ACC112 (cell line): ENCODE measurements around the gene MARS2.
"Not testable (repeated sequence)": the region's sequence is repeated elsewhere in the genome, so short reads cannot be mapped to it uniquely, and the experiment has no call there.

ENCODE experiments used
- H2AFZ ChIP-seq: fragments of 200-600 bp; sonication (generic); one replicate; pipeline ENCODE4 v1.6.0; 2017; ENCODE audit warnings: antibody characterized with exemption, low read length; ENCODE audit not compliant: unreplicated experiment
- H3K27ac ChIP-seq: fragments of 200-600 bp; sonication (generic); 2 replicates; pipeline ENCODE4 v1.5.1; 2014; ENCODE audit warnings: low read depth, mild to moderate bottlenecking, antibody characterized with exemption, low read length, moderate library complexity
- H3K27me3 ChIP-seq: fragments of 200-600 bp; sonication (generic); 2 replicates; pipeline ENCODE4 v1.6.1; 2014; ENCODE audit warnings: mild to moderate bottlenecking, antibody characterized with exemption, low read length, moderate library complexity, mixed read lengths; ENCODE audit not compliant: insufficient read depth
- H3K36me3 ChIP-seq: fragments of 200-600 bp; sonication (generic); 2 replicates; pipeline ENCODE4 v1.6.1; 2016; ENCODE audit warnings: mild to moderate bottlenecking, antibody characterized with exemption, low read length, moderate library complexity, mixed read lengths; ENCODE audit not compliant: insufficient read depth
- H3K4me1 ChIP-seq: fragments of 200-600 bp; sonication (generic); one replicate; pipeline ENCODE4 v1.6.1; 2016; ENCODE audit warnings: low read length, mixed read lengths; ENCODE audit not compliant: insufficient read depth, unreplicated experiment, control insufficient read depth
- H3K4me3 ChIP-seq: fragments of 200-600 bp; sonication (generic); 2 replicates; pipeline ENCODE4 v1.5.1; 2014; ENCODE audit warnings: mild to moderate bottlenecking, low read depth, low read length
- H3K79me2 ChIP-seq: fragments of 200-600 bp; sonication (generic); one replicate; pipeline ENCODE4 v1.6.0; 2016; ENCODE audit warnings: low read length; ENCODE audit not compliant: control insufficient read depth, unreplicated experiment, insufficient read depth

MARS2 gene

GRCh38 chr2:197705912-197706838 is 1.0 kb downstream of the MARS2 start:
- Histone ChIP-seq H3K27ac (no peak overlapping the region), H3K4me1 (peaks cover 10% of the 10 kb centered on the region), H3K27me3 (no peaks in the 10 kb centered on the region), H2AFZ (peak overlapping the region; percentile 78), H3K36me3 (no peaks in the 10 kb centered on the region), H3K79me2 (peaks cover 47% of the 10 kb centered on the region), H3K4me3 (peak overlapping the region; percentile 83)

GRCh38 chr2:197706839-197707207 is 1.7 kb downstream of the MARS2 start:
- Histone ChIP-seq H3K4me1 (peaks cover 14% of the 10 kb centered on the region), H3K79me2 (peaks cover 47% of the 10 kb centered on the region), H3K36me3 (peaks cover 3% of the 10 kb centered on the region; the same call in 1 of the 2 replicates), H2AFZ (no peak overlapping the region), H3K27ac (no peak overlapping the region), H3K27me3 (no peaks in the 10 kb centered on the region), H3K4me3 (peak overlapping the region; percentile 83)

GRCh38 chr2:197707316-197708213 is 2.4 kb downstream of the MARS2 start:
- peaks cover 14% of the 10 kb centered on the region for H3K4me1 ChIP-seq
- H3K27me3 ChIP-seq, result no peaks in the 10 kb centered on the region
- H3K36me3 ChIP-seq, result peaks cover 3% of the 10 kb centered on the region; the same call in 1 of the 2 replicates
- no peak overlapping the region; the same call in 1 of the 2 replicates for H3K27ac ChIP-seq
- H3K79me2 ChIP-seq, result peaks cover 47% of the 10 kb centered on the region
- no peak overlapping the region for H2AFZ ChIP-seq
- H3K4me3 ChIP-seq, result peak overlapping the region; percentile 83

DNA sequence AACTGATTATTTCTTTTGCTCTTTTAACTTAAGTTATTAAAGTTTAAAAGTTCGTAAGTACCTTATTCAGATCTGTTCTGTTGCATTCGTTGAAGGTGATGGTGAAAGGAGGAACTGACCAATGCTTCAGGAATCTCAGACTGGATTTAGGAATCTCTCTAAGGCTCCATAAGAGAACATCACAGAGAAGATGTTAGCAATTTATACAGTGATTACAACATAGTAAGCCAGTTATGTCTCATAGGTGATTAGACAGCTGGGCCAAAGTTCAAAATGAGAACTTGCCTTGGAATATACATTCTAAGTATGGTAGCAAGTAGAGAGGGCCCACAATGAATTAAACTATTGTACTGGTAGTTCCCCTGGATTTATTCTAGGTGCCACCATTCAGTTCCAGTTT is 3.2 kb downstream of the MARS2 start:
- H3K27me3 ChIP-seq, result no peaks in the 10 kb centered on the region
- H3K4me1 ChIP-seq, result peaks cover 14% of the 10 kb centered on the region
- H3K36me3 ChIP-seq, result peaks cover 3% of the 10 kb centered on the region; the same call in 1 of the 2 replicates
- no peak overlapping the region for H2AFZ ChIP-seq
- peak overlapping the region; percentile 7; the same call in 1 of the 2 replicates for H3K27ac ChIP-seq
- peaks cover 47% of the 10 kb centered on the region for H3K79me2 ChIP-seq
- H3K4me3 ChIP-seq, result peak overlapping the region; percentile 83

DNA sequence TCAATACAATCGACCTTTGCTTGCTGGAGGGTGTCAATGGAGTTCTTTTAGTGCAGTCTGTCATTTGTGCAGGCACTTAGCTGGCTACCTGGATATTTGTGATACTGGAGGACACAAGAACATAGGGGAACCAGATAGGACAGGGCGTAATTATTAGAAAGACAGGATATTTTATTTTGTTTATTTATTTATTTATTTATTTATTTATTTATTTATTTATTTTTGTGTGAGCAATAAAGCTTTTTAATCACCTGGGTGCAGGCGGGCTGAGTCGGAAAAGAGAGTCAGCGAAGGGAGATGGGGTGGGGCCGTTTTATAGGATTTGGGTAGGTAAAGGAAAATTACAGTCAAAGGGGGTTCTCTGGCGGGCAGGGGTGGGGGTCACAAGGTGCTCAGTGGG is 4.0 kb downstream of the MARS2 start:
- H3K36me3 ChIP-seq, H3K27me3 ChIP-seq, H2AFZ ChIP-seq, H3K27ac ChIP-seq: not testable (repeated sequence)
- peaks cover 47% of the 10 kb centered on the region for H3K79me2 ChIP-seq
- peak overlapping the region; percentile 83; the same call in 1 of the 2 replicates for H3K4me3 ChIP-seq
- peaks cover 14% of the 10 kb centered on the region for H3K4me1 ChIP-seq

GRCh38 chr2:197710424-197711042 is 5.4 kb downstream of the MARS2 start:
- no peak overlapping the region for H3K27ac ChIP-seq
- no peaks in the 10 kb centered on the region for H3K27me3 ChIP-seq
- no peak overlapping the region for H2AFZ ChIP-seq
- peaks cover 47% of the 10 kb centered on the region for H3K79me2 ChIP-seq
- peaks cover 14% of the 10 kb centered on the region for H3K4me1 ChIP-seq
- H3K4me3 ChIP-seq, result no peak overlapping the region
- H3K36me3 ChIP-seq, result peaks cover 3% of the 10 kb centered on the region

- H3K79me2 ChIP-seq, result peaks cover 36% of the 10 kb centered on the region
- H3K36me3 ChIP-seq, result peaks cover 3% of the 10 kb centered on the region
- H3K27ac ChIP-seq, result no peak overlapping the region
These were observed 6.4 kb downstream of the MARS2 start for GRCh38 chr2:197711578-197711977.

GRCh38 chr2:197713271-197713670 is 8.1 kb downstream of the MARS2 start:
- no peak overlapping the region for H3K4me3 ChIP-seq
- H3K36me3 ChIP-seq, result peaks cover 3% of the 10 kb centered on the region
- H3K27ac ChIP-seq, result no peak overlapping the region
- H3K27me3 ChIP-seq, result no peaks in the 10 kb centered on the region
- H2AFZ ChIP-seq, result no peak overlapping the region
- peaks cover 23% of the 10 kb centered on the region for H3K79me2 ChIP-seq
- H3K4me1 ChIP-seq, result peaks cover 14% of the 10 kb centered on the region

More at GRCh38 chr2:197711578-197711977, 6.4 kb downstream of the MARS2 start:
- H2AFZ ChIP-seq, result no peak overlapping the region
- H3K4me1 ChIP-seq, result peaks cover 14% of the 10 kb centered on the region
- no peaks in the 10 kb centered on the region for H3K27me3 ChIP-seq
- H3K4me3 ChIP-seq, result no peak overlapping the region

- Histone ChIP-seq H2AFZ (no peak overlapping the region), H3K4me3 (no peak overlapping the region), H3K36me3 (no peaks in the 10 kb centered on the region; the same call in 1 of the 2 replicates), H3K27me3 (no peaks in the 10 kb centered on the region), H3K79me2 (no peaks in the 10 kb centered on the region), H3K27ac (no peak overlapping the region), H3K4me1 (no peaks in the 10 kb centered on the region)
These were observed 12.7 kb downstream of the MARS2 start for GRCh38 chr2:197717863-197718262.

DNA sequence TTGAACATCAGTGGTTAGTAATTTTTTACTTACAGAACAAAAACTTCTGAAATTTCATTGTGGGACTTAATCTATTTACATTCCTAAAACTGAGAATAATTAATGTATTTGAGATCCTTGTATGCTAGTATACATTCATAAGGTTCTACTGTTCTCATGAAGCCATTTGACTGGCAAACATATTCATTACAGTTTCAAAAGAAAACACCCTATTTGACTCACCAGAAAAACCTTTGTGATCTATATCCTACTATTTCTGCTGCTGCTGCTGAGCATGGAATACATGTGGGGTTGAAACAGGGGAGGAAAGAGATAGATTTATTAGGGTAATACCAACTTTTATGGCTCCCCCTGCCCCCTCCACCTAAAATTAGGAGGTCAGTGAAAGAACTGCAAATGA is 21.8 kb downstream of the MARS2 start:
- Histone ChIP-seq H3K36me3 (no peaks in the 10 kb centered on the region), H3K79me2 (no peaks in the 10 kb centered on the region), H3K27ac (no peak overlapping the region), H2AFZ (no peak overlapping the region), H3K4me3 (no peak overlapping the region), H3K4me1 (no peaks in the 10 kb centered on the region), H3K27me3 (no peaks in the 10 kb centered on the region)
